GM12878 (cell line): ENCODE measurements around the gene SPRR2A. TPM values are rescaled to one million over a fixed set of nuclear protein-coding genes. Genes with fewer than 3 reads are reported as not detected.

Experiments
- BHLHE40 ChIP-seq, 2 experiments: fragments of 450-650 bp in 1 of 2; IDR thresholded peaks; 2 replicates each; pipeline ENCODE4 v1.6.1; 2011 to 2017; ENCODE audit warnings: low read depth in 2 of 2, borderline replicate concordance in 1 of 2, improper control_type of control experiment in 1 of 2, low read length in 1 of 2, mild to moderate bottlenecking in 1 of 2
- CHD2 ChIP-seq: IDR thresholded peaks from 2 replicates; pipeline ENCODE4 v1.6.1; 2011; ENCODE audit warnings: low read depth, low read length, improper control_type of control experiment, borderline replicate concordance
- HDAC6 ChIP-seq: fragments of 200-600 bp; sonication (generic); IDR thresholded peaks from one replicate; pipeline ENCODE4 v1.8.0; 2017; ENCODE audit warnings: antibody characterized with exemption; ENCODE audit not compliant: unreplicated experiment
- KLF5 ChIP-seq: fragments of 450-650 bp; IDR thresholded peaks from 2 replicates; pipeline ENCODE4 v1.6.1; 2014; ENCODE audit warnings: mild to moderate bottlenecking; ENCODE audit not compliant: partially characterized antibody
- RAD21 ChIP-seq: IDR thresholded peaks from 2 replicates; pipeline ENCODE4 v1.6.1; 2011; ENCODE audit warnings: mild to moderate bottlenecking, low read depth, low read length, moderate library complexity; ENCODE audit not compliant: insufficient read depth
- SMARCA5 ChIP-seq: fragments of 450-650 bp; IDR thresholded peaks from 2 replicates; pipeline ENCODE4 v1.6.1; 2017; ENCODE audit warnings: mild to moderate bottlenecking
- TBL1XR1 ChIP-seq: IDR thresholded peaks from 2 replicates; pipeline ENCODE4 v1.6.1; 2012; ENCODE audit warnings: low read depth, low read length, improper control_type of control experiment
- polyA plus RNA-seq, 11 experiments: library from polyadenylated mRNA; depleted of rRNA in 4 of 11; unstranded in 6 of 11; stranded (reverse) in 5 of 11; fragments of >200 nt; fragmentation: Nextera tagmentation in 4 of 11; fragmentation: Illumina TruSeq in 1 of 11; extraction: Ambion mirVana in 4 of 11; extraction: Trizol in 1 of 11; gene quantifications; 1 replicate in 1 of 11; 2 replicates in 10 of 11; pipeline versions ENCODE4 v1.2.1 to v1.2.3, GENCODE V29; 2011 to 2016; ENCODE audit warnings: inconsistent platforms in 2 of 11, missing spikeins in 2 of 11, low read depth in 1 of 11
- total RNA-seq, 4 experiments: library from RNA; depleted of rRNA in 3 of 4; stranded (reverse); fragments of >200 nt in 3 of 4; fragmentation: Illumina TruSeq in 1 of 4; extraction: Trizol in 1 of 4; gene quantifications; 2 replicates each; pipeline versions ENCODE4 v1.2.1 to v1.2.3, GENCODE V29; 2013 to 2021
- TF ChIP-seq, protein P1 (sequence below): fragments of 450-650 bp; IDR thresholded peaks from 2 replicates; pipeline ENCODE4 v1.6.1; 2017; ENCODE audit warnings: mild to moderate bottlenecking, moderate library complexity
- TF ChIP-seq, protein P2 (sequence below): IDR thresholded peaks from 2 replicates; pipeline ENCODE4 v1.6.1; 2012; ENCODE audit warnings: low read length, inconsistent platforms
- TF ChIP-seq, protein P3 (sequence below): fragments of 450-650 bp; IDR thresholded peaks from 2 replicates; pipeline ENCODE4 v1.6.1; 2016; ENCODE audit warnings: mild to moderate bottlenecking

Gene SPRR2A
- total and polyA plus RNA-seq, 10 of the 15 experiments (the other 5 are each of a cell fraction or from before 2014, with no cell fraction given) = not detected

DNA sequence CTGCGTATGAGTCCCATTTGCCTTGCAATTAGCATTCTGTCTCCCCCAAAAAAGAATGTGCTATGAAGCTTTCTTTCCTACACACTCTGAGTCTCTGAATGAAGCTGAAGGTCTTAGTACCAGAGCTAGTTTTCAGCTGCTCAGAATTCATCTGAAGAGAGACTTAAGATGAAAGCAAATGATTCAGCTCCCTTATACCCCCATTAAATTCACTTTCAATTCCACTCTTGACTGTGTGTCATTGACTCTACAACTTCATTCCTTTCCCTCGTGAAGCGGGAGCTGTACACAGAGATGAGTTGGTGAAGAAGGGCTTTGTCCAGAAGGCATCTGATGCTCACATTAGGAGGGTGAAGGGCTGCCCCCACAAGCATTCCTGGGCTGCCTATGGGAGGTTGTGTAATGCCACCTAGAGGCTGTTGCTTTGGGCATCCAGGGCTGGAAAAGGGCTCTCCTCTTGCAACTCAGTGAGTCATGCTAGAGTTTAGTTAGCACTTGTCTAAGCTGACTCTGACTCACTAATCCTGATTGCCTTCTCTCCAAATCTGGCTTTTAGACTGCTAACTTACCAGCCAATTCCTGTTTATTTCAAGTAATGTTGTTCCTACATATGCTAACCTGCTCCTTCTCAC lies 24.5 kb downstream of the SPRR2A start (continued):
- TF ChIP-seq, protein P1, sequence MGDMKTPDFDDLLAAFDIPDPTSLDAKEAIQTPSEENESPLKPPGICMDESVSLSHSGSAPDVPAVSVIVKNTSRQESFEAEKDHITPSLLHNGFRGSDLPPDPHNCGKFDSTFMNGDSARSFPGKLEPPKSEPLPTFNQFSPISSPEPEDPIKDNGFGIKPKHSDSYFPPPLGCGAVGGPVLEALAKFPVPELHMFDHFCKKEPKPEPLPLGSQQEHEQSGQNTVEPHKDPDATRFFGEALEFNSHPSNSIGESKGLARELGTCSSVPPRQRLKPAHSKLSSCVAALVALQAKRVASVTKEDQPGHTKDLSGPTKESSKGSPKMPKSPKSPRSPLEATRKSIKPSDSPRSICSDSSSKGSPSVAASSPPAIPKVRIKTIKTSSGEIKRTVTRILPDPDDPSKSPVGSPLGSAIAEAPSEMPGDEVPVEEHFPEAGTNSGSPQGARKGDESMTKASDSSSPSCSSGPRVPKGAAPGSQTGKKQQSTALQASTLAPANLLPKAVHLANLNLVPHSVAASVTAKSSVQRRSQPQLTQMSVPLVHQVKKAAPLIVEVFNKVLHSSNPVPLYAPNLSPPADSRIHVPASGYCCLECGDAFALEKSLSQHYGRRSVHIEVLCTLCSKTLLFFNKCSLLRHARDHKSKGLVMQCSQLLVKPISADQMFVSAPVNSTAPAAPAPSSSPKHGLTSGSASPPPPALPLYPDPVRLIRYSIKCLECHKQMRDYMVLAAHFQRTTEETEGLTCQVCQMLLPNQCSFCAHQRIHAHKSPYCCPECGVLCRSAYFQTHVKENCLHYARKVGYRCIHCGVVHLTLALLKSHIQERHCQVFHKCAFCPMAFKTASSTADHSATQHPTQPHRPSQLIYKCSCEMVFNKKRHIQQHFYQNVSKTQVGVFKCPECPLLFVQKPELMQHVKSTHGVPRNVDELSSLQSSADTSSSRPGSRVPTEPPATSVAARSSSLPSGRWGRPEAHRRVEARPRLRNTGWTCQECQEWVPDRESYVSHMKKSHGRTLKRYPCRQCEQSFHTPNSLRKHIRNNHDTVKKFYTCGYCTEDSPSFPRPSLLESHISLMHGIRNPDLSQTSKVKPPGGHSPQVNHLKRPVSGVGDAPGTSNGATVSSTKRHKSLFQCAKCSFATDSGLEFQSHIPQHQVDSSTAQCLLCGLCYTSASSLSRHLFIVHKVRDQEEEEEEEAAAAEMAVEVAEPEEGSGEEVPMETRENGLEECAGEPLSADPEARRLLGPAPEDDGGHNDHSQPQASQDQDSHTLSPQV = no peak
- TF ChIP-seq, protein P2, sequence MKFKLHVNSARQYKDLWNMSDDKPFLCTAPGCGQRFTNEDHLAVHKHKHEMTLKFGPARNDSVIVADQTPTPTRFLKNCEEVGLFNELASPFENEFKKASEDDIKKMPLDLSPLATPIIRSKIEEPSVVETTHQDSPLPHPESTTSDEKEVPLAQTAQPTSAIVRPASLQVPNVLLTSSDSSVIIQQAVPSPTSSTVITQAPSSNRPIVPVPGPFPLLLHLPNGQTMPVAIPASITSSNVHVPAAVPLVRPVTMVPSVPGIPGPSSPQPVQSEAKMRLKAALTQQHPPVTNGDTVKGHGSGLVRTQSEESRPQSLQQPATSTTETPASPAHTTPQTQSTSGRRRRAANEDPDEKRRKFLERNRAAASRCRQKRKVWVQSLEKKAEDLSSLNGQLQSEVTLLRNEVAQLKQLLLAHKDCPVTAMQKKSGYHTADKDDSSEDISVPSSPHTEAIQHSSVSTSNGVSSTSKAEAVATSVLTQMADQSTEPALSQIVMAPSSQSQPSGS = no peak
- TF ChIP-seq, protein P3, sequence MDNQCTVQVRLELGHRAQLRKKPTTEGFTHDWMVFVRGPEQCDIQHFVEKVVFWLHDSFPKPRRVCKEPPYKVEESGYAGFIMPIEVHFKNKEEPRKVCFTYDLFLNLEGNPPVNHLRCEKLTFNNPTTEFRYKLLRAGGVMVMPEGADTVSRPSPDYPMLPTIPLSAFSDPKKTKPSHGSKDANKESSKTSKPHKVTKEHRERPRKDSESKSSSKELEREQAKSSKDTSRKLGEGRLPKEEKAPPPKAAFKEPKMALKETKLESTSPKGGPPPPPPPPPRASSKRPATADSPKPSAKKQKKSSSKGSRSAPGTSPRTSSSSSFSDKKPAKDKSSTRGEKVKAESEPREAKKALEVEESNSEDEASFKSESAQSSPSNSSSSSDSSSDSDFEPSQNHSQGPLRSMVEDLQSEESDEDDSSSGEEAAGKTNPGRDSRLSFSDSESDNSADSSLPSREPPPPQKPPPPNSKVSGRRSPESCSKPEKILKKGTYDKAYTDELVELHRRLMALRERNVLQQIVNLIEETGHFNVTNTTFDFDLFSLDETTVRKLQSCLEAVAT = no peak
- TF ChIP-seq SMARCA5 = no peak
- TF ChIP-seq RAD21 = peak; percentile 23; the same call in 1 of the 2 replicates
- TF ChIP-seq HDAC6 = no peak
- no peak for TF ChIP-seq CHD2
- no peak for TF ChIP-seq KLF5
- TF ChIP-seq TBL1XR1 = no peak
- no peak for TF ChIP-seq BHLHE40 (IDR thresholded peaks at IDR 0.05; ENCODE audit: borderline replicate concordance in 1 of 2, low read depth in 2 of 2, low read length in 1 of 2)
- TF ChIP-seq, all 136 proteins: peak for 2
